OCI-LY1 (cell line): ENCODE results near the gene KRTAP10-4.

ENCODE experiments used
- EZH2 ChIP-seq: fragments of 200-600 bp; sonication (generic), shearing (Covaris generic); IDR thresholded peaks from 2 replicates; pipeline ENCODE4 v1.8.0; 2017; ENCODE audit warnings: borderline replicate concordance, mixed run types, mild to moderate bottlenecking, antibody characterized with exemption, low read length, moderate library complexity, mixed read lengths
- TF ChIP-seq, protein P1 (sequence below): fragments of 200-600 bp; sonication (generic), shearing (Covaris generic); IDR thresholded peaks from 2 replicates; pipeline ENCODE4 v1.5.1; 2017; ENCODE audit warnings: mild to moderate bottlenecking, antibody characterized with exemption, low read length, moderate library complexity, mixed read lengths

DNA sequence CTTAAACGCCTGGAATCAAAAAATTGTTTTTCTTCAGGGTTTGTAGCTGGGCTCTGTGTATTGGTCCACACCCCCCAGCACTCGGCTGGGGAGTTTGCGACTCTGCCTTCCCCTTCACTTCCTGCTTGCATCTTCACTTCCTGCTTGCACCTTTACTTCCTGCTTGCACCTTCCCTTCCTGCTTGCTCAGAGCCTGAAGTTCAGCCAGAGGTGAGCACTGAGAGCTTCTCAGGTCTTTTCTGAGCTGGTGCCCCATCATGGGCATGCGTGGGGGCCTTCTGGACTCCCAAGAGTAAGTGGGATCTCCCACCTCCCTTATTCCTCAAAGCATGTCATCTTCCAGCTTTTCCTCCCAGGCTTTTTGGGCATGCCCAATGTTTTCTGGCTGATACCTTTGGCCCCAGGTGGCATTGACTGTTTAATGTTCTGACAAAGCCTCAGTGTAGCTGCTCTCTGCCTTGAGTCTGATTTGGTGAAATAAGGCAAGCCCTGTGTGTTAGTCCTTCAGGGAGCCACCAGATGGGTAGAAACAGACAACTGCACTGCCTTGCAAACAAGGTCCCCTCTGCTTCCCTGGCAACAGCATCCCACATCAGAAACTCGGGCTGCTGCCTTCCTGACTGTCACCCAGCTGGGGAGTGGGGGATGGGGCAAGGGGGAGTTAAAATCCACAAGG lies 25.7 kb upstream of the KRTAP10-4 start:
- TF ChIP-seq, protein P1, sequence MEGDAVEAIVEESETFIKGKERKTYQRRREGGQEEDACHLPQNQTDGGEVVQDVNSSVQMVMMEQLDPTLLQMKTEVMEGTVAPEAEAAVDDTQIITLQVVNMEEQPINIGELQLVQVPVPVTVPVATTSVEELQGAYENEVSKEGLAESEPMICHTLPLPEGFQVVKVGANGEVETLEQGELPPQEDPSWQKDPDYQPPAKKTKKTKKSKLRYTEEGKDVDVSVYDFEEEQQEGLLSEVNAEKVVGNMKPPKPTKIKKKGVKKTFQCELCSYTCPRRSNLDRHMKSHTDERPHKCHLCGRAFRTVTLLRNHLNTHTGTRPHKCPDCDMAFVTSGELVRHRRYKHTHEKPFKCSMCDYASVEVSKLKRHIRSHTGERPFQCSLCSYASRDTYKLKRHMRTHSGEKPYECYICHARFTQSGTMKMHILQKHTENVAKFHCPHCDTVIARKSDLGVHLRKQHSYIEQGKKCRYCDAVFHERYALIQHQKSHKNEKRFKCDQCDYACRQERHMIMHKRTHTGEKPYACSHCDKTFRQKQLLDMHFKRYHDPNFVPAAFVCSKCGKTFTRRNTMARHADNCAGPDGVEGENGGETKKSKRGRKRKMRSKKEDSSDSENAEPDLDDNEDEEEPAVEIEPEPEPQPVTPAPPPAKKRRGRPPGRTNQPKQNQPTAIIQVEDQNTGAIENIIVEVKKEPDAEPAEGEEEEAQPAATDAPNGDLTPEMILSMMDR, result no peak
- no peak for TF ChIP-seq EZH2
